Heart left ventricle (tissue), 16 donors: ENCODE measurements around the gene GANAB. TPM values are rescaled to one million over a fixed set of nuclear protein-coding genes. Genes with fewer than 3 reads are reported as not detected.

ENCODE experiments used
- ATAC-seq, 4 donors: fragments of 200-7000 bp; cut with Tn5 transposase; one replicate each; pipeline ENCODE4 v1.9.1; 2020 to 2022; ENCODE audit warnings: moderate library complexity in 4 of 4, mild to moderate bottlenecking in 3 of 4, moderate number of reproducible peaks in 1 of 4
- DNase-seq, 5 donors: peaks; one replicate each; pipeline ENCODE4 v3.0.0-alpha.2; 2020
- H3K27ac ChIP-seq, 12 donors: fragments of 200-600 bp; sonication (generic) in 4 of 12; one replicate each; pipeline versions ENCODE4 v1.5.0 to v1.8.0; 2016 to 2022; ENCODE audit warnings: mild to moderate bottlenecking in 2 of 12
- H3K27me3 ChIP-seq, 9 donors: fragments of 200-600 bp; sonication (generic) in 2 of 9; one replicate each; pipeline versions ENCODE4 v1.5.1 to v1.8.0; 2016 to 2022; ENCODE audit warnings: mild to moderate bottlenecking in 3 of 9
- H3K36me3 ChIP-seq, 9 donors: fragments of 200-600 bp; sonication (generic) in 2 of 9; one replicate each; pipeline versions ENCODE4 v1.5.0 to v1.8.0; 2018 to 2022; ENCODE audit warnings: mild to moderate bottlenecking in 2 of 9
- H3K4me1 ChIP-seq, 12 donors: fragments of 200-600 bp; sonication (generic) in 4 of 12; one replicate each; pipeline versions ENCODE4 v1.5.0 to v1.8.0; 2016 to 2022; ENCODE audit warnings: mild to moderate bottlenecking in 3 of 12
- H3K4me3 ChIP-seq, 12 donors: fragments of 200-600 bp; sonication (generic) in 4 of 12; one replicate each; pipeline versions ENCODE4 v1.5.0 to v1.8.0; 2017 to 2022; ENCODE audit warnings: mild to moderate bottlenecking in 9 of 12, moderate library complexity in 4 of 12
- H3K9me3 ChIP-seq, 12 donors: fragments of 200-600 bp; sonication (generic) in 4 of 12; one replicate each; pipeline versions ENCODE4 v1.5.0 to v1.8.0; 2016 to 2022; ENCODE audit warnings: mild to moderate bottlenecking in 1 of 12
- POLR2A ChIP-seq, 2 donors: fragments of 450-650 bp; IDR thresholded peaks; one replicate each; pipeline ENCODE4 v1.6.1; 2017; ENCODE audit warnings: antibody characterized with exemption in 2 of 2, mild to moderate bottlenecking in 2 of 2, moderate library complexity in 2 of 2
- WGBS, 4 donors: extraction: QIAGEN DNeasy Blood & Tissue Kit in 2 of 4; methylation state at CpG; one replicate each; pipeline versions ENCODE4 v1.1.5 to v1.1.7; 2013 to 2018; 5-methylcytosine and 5-hydroxymethylcytosine counted together
- intact Hi-C, 10 donors: fragments of 100-400 bp; cut with DNase I; formaldehyde crosslinking; loops; one replicate each; pipeline versions ENCODE4 v1.11.1 to v1.14.2; 2022
- polyA plus RNA-seq, 2 donors: library from polyadenylated mRNA; stranded (reverse); fragments of 200-250 nt; gene quantifications; one replicate each; pipeline ENCODE4 v1.2.3, GENCODE V29; 2013
- total RNA-seq, 9 donors: library from RNA; depleted of rRNA in 2 of 9; stranded (reverse); fragments of >200 nt in 2 of 9; fragmentation: NEBNext Ultra II Directional in 3 of 9; extraction: Animal tissue kit (Norgen Biotek cat#: 25700) in 3 of 9; gene quantifications; one replicate each; pipeline versions ENCODE4 v1.1.0 to v1.2.4, GENCODE V29; 2016 to 2023
- TF ChIP-seq, protein P1 (sequence below), 12 donors: fragments of 200-600 bp; sonication (generic) in 4 of 12; IDR thresholded peaks; one replicate each; pipeline versions ENCODE4 v1.5.0 to v1.8.0; 2018 to 2022; ENCODE audit warnings: antibody characterized with exemption in 12 of 12, mild to moderate bottlenecking in 5 of 12
- donor health status: ischemic (EF 13 %, LVEDD 7.1; RV severe dilation, severe dysfunction).
- donor health status: healthy with polysubstance abuse.
- donor health status: DM: no; HTN: yes; CAD: no.
- donor health status: DM: no; HTN: no; CAD: no.
- donor health status: ischemic (EF 25% LVEDD 6.9; RV normal size, moderate dysfunction).
- donor health status: ischemic (EF 25% LVEDD 5.7; RV mildly dilated, moderate dysfunction).
- donor health status: healthy.
- donor health status: DM: yes; HTN: yes; CAD: no.
- donor health status: ischemic (EF 35%, LVEDD 5.7; RV mildly dilated, moderate dysfunction).
- donor health status: nonischemic (EF 11% LVEDD 7.7; RV severe dilation, severe dysfunction).
- donor health status: DM: yes; HTN: yes; CAD: no.
- donor health status: PGD.
- donor health status: ischemic (EF 29% LVEDD 5.4; RV normal size, mild dysfunction).
- donor health status: nonischemic (EF 23%, LVEDD 6.1; RV moderate dilation, normal function).

The GANAB gene
- total and polyA plus RNA-seq, 11 donors = 49.3 to 182 (median 99.1) TPM

GRCh38 chr11:62671608-62672389, 25.4 kb upstream of the GANAB start, which contains the start of the genes LBHD1 and UQCC3:
LBHD1 (minus strand) TSS chr11:62672267; CDS start chr11:62670031, 2,236 bp downstream.
UQCC3 (plus strand) TSS chr11:62671673; CDS start chr11:62671746, 73 bp downstream.
- intact Hi-C loops = loop anchor here in 1 of 10 donors (5.0 kb wide), 1 partner anchor 36 kb away; the partner anchor contains the start of genes BSCL2 and GNG3
- Histone ChIP-seq H3K27me3 (no peaks in the 10 kb centered on the region), H3K9me3 (no peaks in the 10 kb centered on the region), H3K36me3 (peaks cover 0 to 51% (median 47%) of the 10 kb centered on the region in 9 donors), H3K4me3 (peak within 1 kb of the TSS; percentile 68 to 93 (median 76)), H3K4me1 (peaks cover 0 to 54% (median 33%) of the 10 kb centered on the region in 12 donors), H3K27ac (peak within 1 kb of the TSS; percentile 82 to 97 (median 88))
- WGBS, 4 donors = 1% methylated on average over 43 to 59 of the region's 59 CpGs
- ATAC-seq (peak; percentile 78 to 91 (median 86)), DNase-seq (peak; percentile 77 to 85 (median 83))
- peak in 1 of 2 donors; percentile 53 for TF ChIP-seq POLR2A (IDR thresholded peaks at IDR 0.05)
- TF ChIP-seq, protein P1, sequence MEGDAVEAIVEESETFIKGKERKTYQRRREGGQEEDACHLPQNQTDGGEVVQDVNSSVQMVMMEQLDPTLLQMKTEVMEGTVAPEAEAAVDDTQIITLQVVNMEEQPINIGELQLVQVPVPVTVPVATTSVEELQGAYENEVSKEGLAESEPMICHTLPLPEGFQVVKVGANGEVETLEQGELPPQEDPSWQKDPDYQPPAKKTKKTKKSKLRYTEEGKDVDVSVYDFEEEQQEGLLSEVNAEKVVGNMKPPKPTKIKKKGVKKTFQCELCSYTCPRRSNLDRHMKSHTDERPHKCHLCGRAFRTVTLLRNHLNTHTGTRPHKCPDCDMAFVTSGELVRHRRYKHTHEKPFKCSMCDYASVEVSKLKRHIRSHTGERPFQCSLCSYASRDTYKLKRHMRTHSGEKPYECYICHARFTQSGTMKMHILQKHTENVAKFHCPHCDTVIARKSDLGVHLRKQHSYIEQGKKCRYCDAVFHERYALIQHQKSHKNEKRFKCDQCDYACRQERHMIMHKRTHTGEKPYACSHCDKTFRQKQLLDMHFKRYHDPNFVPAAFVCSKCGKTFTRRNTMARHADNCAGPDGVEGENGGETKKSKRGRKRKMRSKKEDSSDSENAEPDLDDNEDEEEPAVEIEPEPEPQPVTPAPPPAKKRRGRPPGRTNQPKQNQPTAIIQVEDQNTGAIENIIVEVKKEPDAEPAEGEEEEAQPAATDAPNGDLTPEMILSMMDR (IDR thresholded peaks at IDR 0.05) = no peak

DNA sequence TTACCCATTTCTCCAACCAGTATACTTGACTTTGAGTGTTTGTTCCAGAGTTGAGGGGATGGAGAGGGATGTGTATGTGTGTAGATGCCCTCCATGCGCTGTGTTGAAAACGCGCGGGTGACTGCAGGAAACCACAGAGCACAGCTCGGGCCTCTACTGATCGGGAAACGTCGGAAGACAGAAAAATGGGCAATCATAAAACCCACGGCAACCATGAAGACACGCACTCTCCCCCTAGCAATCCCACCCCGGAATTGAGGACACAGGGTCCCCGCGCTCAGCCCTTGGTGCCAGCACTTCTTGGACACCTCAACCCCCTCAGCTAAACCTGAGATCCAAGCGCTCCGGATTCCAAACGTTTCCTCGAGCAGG, 24.8 kb upstream of the GANAB start:
- WGBS, 4 donors = 1 to 2% (median 1%) methylated on average over 17 of the region's 17 CpGs
- H3K4me1 ChIP-seq = peaks cover 5 to 60% (median 38%) of the 10 kb centered on the region in 12 donors
- peak; percentile 27 to 32 (median 32) for ATAC-seq

GRCh38 chr11:62669420-62670161, 23.2 kb upstream of the GANAB start:
- 72 to 80% (median 77%) methylated on average over 4 of the region's 4 CpGs for WGBS, 4 donors
- peaks cover 0 to 34% (median 28%) of the 10 kb centered on the region in 9 donors for H3K36me3 ChIP-seq
- H3K4me3 ChIP-seq = no peak overlapping the region
- ATAC-seq = no peak
- intact Hi-C loops = loop anchor here in 2 of 10 donors (5.0 kb wide), 1 partner anchor 38 kb away; the partner anchor contains the start of genes BSCL2 (in 2 of the 2) and GNG3 (in 2 of the 2)
- peak in 2 of 5 donors; percentile 14 to 29 for DNase-seq
- no peaks in the 10 kb centered on the region for H3K9me3 ChIP-seq
- TF ChIP-seq, protein P1 (IDR thresholded peaks at IDR 0.05) = no peak
- TF ChIP-seq POLR2A (IDR thresholded peaks at IDR 0.05) = no peak
- H3K27me3 ChIP-seq = no peaks in the 10 kb centered on the region
- peaks cover 5 to 63% (median 43%) of the 10 kb centered on the region in 12 donors for H3K4me1 ChIP-seq
- H3K27ac ChIP-seq = peak overlapping the region in 7 of 12 donors; percentile 4 to 97 (median 10)

More for the DNA sequence above, 24.8 kb upstream of the GANAB start:
- TF ChIP-seq, protein P1 (IDR thresholded peaks at IDR 0.05) = no peak
- TF ChIP-seq POLR2A (IDR thresholded peaks at IDR 0.05) = no peak
- no peaks in the 10 kb centered on the region for H3K9me3 ChIP-seq
- H3K36me3 ChIP-seq = peaks cover 0 to 50% (median 44%) of the 10 kb centered on the region in 9 donors
- peak in 1 of 5 donors; percentile 50 for DNase-seq
- H3K27ac ChIP-seq = peak overlapping the region; percentile 82 to 97 (median 88)
- H3K4me3 ChIP-seq = peak overlapping the region; percentile 68 to 93 (median 76)
- no peaks in the 10 kb centered on the region for H3K27me3 ChIP-seq
- intact Hi-C loops = loop anchor here in 1 of 10 donors (5.0 kb wide), 1 partner anchor 36 kb away; the partner anchor contains the start of genes BSCL2 and GNG3
